DMS153 treated with DMSO at 0.1 percent for 48 hours (cell line): ENCODE data around the gene TAF10.

Experiments used
- DNase-seq: peaks from one replicate; lab custom pipeline; 2025; ENCODE audit not compliant: unreplicated experiment; lab: John Stamatoyannopoulos, UW

The TAF10 gene

GRCh38 chr11:6625832-6626420 lies 13.9 kb upstream of the TAF10 start:
- DNase-seq, result no peak

DNA sequence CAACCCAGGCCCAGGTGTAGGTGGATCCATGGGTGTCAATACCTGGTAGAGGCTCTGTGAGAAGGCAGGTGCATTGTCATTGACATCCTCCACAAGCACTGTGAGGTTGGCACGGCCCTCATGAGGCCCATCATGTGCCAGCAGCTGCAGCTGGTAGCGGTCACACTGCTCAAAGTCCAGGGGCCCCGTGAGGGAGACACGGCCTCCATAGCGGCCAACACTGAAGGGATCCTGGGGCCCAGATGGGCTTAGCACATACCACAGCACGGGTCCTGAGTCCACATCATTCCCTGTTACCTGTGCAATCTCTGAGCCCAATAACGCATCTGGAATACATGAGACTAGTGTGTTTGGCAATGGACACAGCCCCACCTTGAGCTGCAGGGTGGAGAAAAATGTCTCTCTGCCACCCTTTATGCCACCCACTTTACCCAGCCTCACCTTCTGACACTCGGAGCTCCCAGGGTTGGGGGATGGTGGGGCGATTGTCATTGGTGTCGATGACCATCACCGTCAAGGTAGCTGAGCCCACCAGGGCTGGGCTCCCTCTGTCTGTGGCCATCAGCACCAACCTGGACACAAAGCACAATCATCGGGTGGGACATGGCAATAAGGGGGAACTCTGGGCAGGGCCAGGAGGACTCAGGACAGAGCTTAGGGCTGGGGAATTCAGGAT lies 13.3 kb upstream of the TAF10 start:
- DNase-seq, result no peak

DNA sequence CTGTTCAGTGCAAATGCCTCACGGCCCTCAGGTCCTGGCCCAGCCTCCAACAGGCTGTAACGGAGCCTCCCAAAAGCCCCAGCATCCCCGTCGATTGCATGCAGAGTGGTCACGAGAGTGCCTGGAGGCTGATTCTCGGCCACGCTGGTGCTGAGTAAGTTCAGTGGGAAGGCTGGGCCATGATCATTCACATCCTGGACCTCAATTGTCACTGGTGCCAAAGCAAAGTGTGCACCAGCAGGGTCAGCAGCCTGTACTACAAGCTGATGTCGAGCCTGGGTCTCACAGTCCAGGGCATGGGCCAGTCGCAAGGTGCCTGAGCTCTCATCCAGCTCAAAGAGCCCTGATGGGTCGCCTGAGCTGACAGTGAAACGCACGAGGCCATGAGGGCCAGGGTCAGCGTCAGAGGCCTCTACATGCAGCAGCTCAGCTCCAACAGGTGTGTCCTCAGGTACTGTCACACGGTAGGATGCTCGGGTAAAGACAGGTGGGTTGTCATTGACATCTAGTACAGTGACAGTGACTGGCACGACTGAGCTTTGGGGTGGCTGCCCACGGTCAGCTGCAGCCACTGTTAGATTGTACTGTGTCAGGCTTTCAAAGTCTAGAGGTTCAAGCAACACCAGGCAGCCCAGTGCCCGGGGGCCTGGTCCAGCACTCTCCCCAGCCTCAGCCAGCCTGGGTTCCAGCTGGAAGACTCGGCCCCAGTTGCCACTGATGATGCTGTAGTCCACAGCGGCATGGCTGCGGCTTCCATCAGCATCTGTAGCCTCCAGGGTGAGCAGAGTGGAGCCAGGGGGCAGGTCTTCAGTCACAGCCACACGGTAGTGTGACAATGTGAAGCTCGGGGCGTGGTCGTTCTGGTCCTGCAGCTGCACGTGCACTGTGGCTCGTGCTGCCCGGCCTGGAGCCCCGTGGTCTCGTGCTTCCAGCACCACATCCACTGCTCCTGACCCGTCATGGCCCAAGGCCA lies 11.7 kb upstream of the TAF10 start:
- DNase-seq, result no peak

GRCh38 chr11:6622261-6623171 lies 10.5 kb upstream of the TAF10 start:
- peak; percentile 1 for DNase-seq

GRCh38 chr11:6621711-6622211 lies 9.7 kb upstream of the TAF10 start:
- DNase-seq, result no peak

DNA sequence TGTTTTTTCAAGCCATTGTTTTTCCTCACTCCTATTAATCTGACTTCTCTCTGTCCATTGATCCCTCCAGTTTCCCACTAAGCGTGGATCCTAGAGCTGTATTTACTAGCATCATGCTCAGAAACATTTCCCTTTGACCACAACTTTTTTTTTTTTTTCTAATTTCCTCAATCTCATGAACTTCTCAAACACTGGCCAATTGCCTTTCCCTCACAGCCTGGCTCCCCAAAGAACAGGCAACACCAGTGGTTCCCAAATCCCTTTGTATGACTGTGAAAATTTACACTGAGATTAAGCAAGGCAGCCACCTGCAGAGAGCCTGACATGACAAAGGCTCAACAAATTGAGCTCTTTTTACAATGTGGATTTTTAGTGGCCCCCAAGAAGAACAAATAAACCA lies 8.6 kb upstream of the TAF10 start:
- DNase-seq, result no peak

DNA sequence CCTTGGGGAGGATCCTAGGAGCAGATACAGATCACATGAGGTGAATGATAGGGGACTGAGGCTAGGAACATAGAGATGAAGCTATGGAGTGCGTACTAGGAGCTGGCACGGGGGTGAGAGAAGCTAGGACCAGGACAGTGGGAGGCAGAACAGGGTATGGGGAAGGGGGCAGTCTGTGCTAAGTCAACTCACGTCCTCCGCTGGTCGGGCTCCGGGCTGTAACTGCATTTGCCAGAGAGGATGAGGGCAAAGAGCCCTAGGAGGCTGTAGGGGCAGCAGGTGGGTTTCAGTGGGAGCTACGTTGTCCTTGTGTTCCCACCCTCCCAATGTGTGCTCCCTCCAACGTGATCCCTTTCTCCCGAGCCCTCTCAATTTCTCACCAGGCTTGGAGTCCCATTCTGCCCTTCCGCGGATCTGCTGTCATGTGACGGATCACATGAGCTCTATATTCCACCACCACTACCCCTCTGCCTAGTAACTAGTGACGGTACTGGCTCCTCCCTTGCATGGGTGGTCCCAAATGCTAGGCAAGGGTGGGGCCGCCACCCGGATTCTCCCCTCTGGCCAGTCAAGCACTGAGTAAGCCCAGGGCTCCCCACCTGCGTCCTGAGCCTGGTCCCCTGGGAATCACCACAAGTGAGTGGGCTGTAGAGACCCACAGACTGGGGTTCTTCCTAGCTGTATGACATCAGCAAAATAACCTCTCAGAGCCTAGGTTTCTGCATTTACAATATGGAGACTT lies 7.2 kb upstream of the TAF10 start, which contains the start of gene TPP1:
TSS of gene TPP1 (minus strand) at position 419 of the 742 bp plus-strand sequence. CDS start at position 397, 22 bp downstream.
- peak; percentile 88 for DNase-seq

- no peak for DNase-seq
Measured at GRCh38 chr11:6618117-6619003, 6.3 kb upstream of the TAF10 start.

GRCh38 chr11:6617315-6617781 lies 5.3 kb upstream of the TAF10 start:
- DNase-seq, result no peak

- DNase-seq, result no peak
Measured at GRCh38 chr11:6616596-6617250, 4.7 kb upstream of the TAF10 start.

- no peak for DNase-seq
Measured at GRCh38 chr11:6615882-6616585, 4.0 kb upstream of the TAF10 start.

DNA sequence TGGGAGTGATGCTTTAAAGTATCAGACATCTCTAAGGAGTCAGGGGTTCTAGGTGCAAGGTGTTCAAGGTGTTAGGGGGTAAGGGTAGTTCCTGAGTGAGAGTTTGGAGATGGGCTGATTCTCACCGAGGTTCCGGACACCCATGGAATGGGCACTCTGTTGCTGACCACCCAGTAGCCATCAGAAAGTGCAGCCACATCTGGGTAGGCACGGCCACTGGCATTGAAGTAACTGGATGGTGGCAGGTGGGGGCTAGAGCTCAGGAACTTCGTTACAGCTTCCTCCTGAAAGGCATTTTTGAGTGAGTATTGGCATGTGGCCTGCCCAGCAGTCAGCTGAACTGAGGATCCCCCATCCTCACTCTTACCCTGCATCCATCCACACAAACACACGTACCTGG lies 3.0 kb upstream of the TAF10 start:
- no peak for DNase-seq

- DNase-seq, result no peak
Measured at GRCh38 chr11:6614446-6614845, 2.4 kb upstream of the TAF10 start.

DNA sequence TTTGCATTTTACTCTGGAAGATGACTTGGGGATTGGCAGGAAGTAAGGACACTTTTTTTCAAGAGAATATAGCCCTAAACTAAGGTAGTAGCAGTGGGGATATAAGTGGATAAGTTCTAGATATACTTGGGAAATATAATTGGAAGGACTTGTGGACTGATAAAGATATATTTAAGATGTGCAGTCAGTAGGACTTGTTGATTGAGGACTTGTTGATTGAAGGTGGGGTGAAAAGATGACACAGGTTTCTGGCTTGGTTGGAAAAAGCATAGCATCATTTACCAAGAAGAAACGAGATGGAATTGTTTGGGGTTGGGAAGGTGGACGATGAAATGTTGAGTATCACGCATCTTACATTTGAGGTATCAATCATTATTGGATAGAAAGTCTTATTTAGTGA lies 1.5 kb upstream of the TAF10 start:
- no peak for DNase-seq

GRCh38 chr11:6611963-6612212 lies 128 bp downstream of the TAF10 start:
- no peak for DNase-seq

GRCh38 chr11:6611092-6611962 lies 689 bp downstream of the TAF10 start:
- no peak for DNase-seq

DNA sequence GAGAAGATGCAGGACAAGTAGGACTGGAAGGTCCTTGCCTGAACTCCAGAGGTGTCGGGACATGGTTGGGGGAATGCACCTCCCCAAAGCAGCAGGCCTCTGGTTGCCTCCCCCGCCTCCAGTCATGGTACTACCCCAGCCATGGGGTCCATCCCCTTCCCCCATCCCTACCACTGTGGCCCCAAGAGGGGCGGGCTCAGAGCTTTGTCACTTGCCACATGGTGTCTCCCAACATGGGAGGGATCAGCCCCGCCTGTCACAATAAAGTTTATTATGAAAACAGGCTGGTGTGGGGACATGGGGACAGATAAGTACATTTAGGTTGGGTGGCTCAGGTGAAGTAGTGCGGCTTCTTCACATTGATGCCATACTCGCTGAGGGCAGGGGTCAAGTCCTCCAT lies 1.4 kb downstream of the TAF10 start:
- no peak for DNase-seq
